Loucy (cell line): Measurements from ENCODE around the gene SHISA6.

Experiments used
- H2AFZ ChIP-seq: fragments of 200-600 bp; sonication (generic); 2 replicates; pipeline ENCODE4 v1.6.0; 2016; ENCODE audit warnings: antibody characterized with exemption, mild to moderate bottlenecking, low read length, moderate library complexity
- H3F3A ChIP-seq: fragments of 200-600 bp; 2 replicates; pipeline ENCODE4 v1.6.0; 2016; ENCODE audit warnings: antibody characterized with exemption, low read depth, mild to moderate bottlenecking
- H3K27me3 ChIP-seq: fragments of 200-600 bp; sonication (generic); 2 replicates; pipeline ENCODE4 v1.6.1; 2014; ENCODE audit warnings: low read length, mild to moderate bottlenecking; ENCODE audit not compliant: insufficient read depth, poor library complexity, severe bottlenecking
- H3K36me3 ChIP-seq: fragments of 200-600 bp; sonication (generic); 2 replicates; pipeline ENCODE4 v1.6.1; 2016; ENCODE audit warnings: low read length; ENCODE audit not compliant: insufficient read depth
- H3K4me1 ChIP-seq: fragments of 200-600 bp; sonication (generic); 2 replicates; pipeline ENCODE4 v1.5.1; 2014; ENCODE audit warnings: low read length, mild to moderate bottlenecking; ENCODE audit not compliant: insufficient read depth, poor library complexity, severe bottlenecking
- H3K4me2 ChIP-seq: fragments of 200-600 bp; sonication (generic); 2 replicates; pipeline ENCODE4 v1.6.0; 2014; ENCODE audit warnings: antibody characterized with exemption, low read length, low read depth, mild to moderate bottlenecking; ENCODE audit not compliant: poor library complexity, severe bottlenecking
- H3K4me3 ChIP-seq: fragments of 200-600 bp; sonication (generic); 2 replicates; pipeline ENCODE4 v1.5.1; 2014; ENCODE audit warnings: low read length, mild to moderate bottlenecking, mixed read lengths; ENCODE audit not compliant: poor library complexity, severe bottlenecking
- H3K79me2 ChIP-seq: fragments of 200-600 bp; sonication (generic); 2 replicates; pipeline ENCODE4 v1.6.1; 2014; ENCODE audit warnings: low read length; ENCODE audit not compliant: insufficient read depth
- H3K9ac ChIP-seq: fragments of 200-600 bp; sonication (generic); 2 replicates; pipeline ENCODE4 v1.6.0; 2014; ENCODE audit warnings: mild to moderate bottlenecking, low read depth, low read length, moderate library complexity; ENCODE audit not compliant: poor library complexity, severe bottlenecking
- H3K9me2 ChIP-seq: fragments of 200-600 bp; sonication (generic); replicated peaks from 2 replicates; pipeline ENCODE4 v1.6.1; 2016; ENCODE audit warnings: low read depth, low read length, mixed read lengths
- H3K9me3 ChIP-seq: fragments of 200-600 bp; sonication (generic); 2 replicates; pipeline ENCODE4 v1.6.1; 2014; ENCODE audit warnings: mild to moderate bottlenecking, antibody characterized with exemption, low read length, low read depth; ENCODE audit not compliant: insufficient read depth
- H4K20me1 ChIP-seq: fragments of 200-600 bp; sonication (generic); 2 replicates; pipeline ENCODE4 v1.6.0; 2014; ENCODE audit warnings: antibody characterized with exemption, low read length, mild to moderate bottlenecking; ENCODE audit not compliant: insufficient read depth, poor library complexity, severe bottlenecking
- EZH2phosphoT487 ChIP-seq: fragments of 200-600 bp; IDR thresholded peaks from 2 replicates; pipeline ENCODE4 v1.6.1; 2018; ENCODE audit warnings: antibody characterized with exemption, mild to moderate bottlenecking, moderate library complexity, borderline replicate concordance
- TF ChIP-seq, protein P1 (sequence below): fragments of 200-600 bp; sonication (generic); conservative IDR thresholded peaks from 2 replicates; pipeline ENCODE4 v1.5.1; 2014; ENCODE audit warnings: mild to moderate bottlenecking, antibody characterized with exemption, low read length

SHISA6 gene

DNA sequence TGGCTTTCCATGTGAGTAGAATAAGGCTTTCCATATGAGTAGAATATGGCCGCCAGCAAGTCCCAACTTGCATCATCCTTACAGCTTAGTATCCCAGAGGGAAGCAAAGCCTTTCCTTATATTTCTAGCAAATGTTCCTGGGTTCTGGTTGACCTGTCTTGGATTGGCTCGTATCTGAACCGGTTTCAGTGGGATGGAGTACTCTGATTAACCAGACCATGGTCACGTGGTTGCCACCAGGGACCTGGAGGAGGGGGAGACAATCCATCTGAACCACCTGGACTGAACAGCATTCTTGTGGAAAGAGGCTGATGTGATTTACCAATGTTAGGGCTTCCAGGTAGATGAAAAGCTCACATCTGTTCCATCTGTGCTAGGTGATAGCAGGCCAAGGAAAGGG is 89.0 kb downstream of the SHISA6 start:
- Histone ChIP-seq H3K4me1 (no peaks in the 10 kb centered on the region), H3K9me3 (no peaks in the 10 kb centered on the region; the same call in 1 of the 2 replicates), H3K9me2 (no peaks in the 10 kb centered on the region), H3K36me3 (no peaks in the 10 kb centered on the region), H3K9ac (no peak overlapping the region), H3K27me3 (no peaks in the 10 kb centered on the region), H3K4me3 (no peak overlapping the region), H3K4me2 (no peak overlapping the region), H2AFZ (no peak overlapping the region), H4K20me1 (no peaks in the 10 kb centered on the region), H3K79me2 (no peaks in the 10 kb centered on the region), H3F3A (no peaks in the 10 kb centered on the region)
- TF ChIP-seq EZH2phosphoT487: no peak
- TF ChIP-seq, protein P1, sequence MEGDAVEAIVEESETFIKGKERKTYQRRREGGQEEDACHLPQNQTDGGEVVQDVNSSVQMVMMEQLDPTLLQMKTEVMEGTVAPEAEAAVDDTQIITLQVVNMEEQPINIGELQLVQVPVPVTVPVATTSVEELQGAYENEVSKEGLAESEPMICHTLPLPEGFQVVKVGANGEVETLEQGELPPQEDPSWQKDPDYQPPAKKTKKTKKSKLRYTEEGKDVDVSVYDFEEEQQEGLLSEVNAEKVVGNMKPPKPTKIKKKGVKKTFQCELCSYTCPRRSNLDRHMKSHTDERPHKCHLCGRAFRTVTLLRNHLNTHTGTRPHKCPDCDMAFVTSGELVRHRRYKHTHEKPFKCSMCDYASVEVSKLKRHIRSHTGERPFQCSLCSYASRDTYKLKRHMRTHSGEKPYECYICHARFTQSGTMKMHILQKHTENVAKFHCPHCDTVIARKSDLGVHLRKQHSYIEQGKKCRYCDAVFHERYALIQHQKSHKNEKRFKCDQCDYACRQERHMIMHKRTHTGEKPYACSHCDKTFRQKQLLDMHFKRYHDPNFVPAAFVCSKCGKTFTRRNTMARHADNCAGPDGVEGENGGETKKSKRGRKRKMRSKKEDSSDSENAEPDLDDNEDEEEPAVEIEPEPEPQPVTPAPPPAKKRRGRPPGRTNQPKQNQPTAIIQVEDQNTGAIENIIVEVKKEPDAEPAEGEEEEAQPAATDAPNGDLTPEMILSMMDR: no peak

DNA sequence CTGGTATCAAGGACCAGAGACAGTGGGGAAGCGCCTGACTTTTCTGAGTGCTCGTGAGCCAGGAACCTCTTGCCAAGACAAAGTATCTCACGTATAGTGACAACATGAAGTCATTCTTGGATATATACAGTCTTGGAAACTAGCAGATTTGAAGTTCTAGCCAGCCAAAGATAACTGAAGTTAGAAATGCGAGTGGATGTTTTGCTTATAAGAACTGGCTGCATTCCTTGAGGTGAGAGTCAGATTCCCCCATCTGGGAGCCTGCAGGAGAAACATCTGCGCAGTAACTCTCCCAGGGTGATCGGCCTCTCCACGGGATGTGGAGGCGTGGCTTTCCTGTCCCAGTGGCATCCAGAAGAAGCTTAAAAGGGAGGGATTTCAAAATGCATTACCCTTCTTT is 89.8 kb downstream of the SHISA6 start:
- H3K4me1 ChIP-seq: no peaks in the 10 kb centered on the region
- H3K9ac ChIP-seq: no peak overlapping the region
- no peak overlapping the region for H3K4me3 ChIP-seq
- TF ChIP-seq, protein P1: no peak
- no peak for TF ChIP-seq EZH2phosphoT487
- no peaks in the 10 kb centered on the region; the same call in 1 of the 2 replicates for H3K9me3 ChIP-seq
- H3K4me2 ChIP-seq: no peak overlapping the region
- H3K36me3 ChIP-seq: no peaks in the 10 kb centered on the region
- no peaks in the 10 kb centered on the region for H3K79me2 ChIP-seq
- H2AFZ ChIP-seq: no peak overlapping the region
- H3F3A ChIP-seq: no peaks in the 10 kb centered on the region
- no peaks in the 10 kb centered on the region for H3K27me3 ChIP-seq
- H4K20me1 ChIP-seq: no peaks in the 10 kb centered on the region
- no peaks in the 10 kb centered on the region for H3K9me2 ChIP-seq

DNA sequence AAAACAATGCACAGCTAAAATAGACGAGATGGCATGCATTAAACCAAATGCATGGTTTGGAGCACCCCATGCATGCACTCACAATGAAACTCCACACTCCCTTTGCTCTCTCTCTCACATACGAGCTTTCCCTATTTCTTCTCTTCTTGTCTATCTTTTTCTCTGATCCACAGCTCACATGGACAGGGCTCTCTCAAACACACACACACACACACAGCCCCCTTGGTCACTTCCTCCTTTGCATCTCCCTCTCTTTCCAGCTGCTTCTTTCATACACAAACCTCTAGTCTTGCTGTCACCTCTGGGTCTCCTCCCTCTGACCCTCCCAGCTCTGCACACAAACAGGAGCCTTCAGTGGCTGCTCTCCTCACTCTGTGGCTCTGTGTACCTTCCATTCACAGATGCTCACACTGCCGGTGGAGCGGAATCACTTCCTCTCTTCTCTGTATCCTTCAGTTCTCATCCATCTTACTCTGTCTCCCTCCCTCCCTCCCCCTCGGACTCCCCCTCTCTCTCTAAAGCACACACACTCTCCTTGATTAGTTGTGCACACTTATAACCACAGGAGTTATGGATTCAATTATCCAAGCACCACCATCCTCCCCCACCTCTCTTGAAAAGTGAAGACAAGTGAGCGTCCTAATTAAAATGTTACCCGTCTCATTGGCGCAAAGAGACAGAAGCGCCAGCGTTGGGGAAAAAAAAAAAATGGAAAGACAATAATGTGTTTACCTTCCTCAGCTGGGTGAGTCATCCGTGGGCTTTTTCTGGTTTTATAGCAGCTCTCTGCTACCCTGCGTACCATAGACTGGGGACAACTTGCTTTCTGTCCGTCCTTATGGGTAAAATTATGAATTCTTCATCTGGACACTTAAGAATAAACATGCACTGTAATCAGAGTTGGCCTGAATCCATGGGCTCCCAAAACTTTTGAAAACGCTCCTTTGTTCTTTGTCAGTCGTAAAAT is 90.8 kb downstream of the SHISA6 start:
- Histone ChIP-seq H3K9ac (no peak overlapping the region), H2AFZ (no peak overlapping the region)

More for the DNA sequence above, 90.8 kb downstream of the SHISA6 start:
- H3K36me3 ChIP-seq: no peaks in the 10 kb centered on the region
- H3K4me3 ChIP-seq: no peak overlapping the region
- no peaks in the 10 kb centered on the region for H4K20me1 ChIP-seq
- H3K9me3 ChIP-seq: no peaks in the 10 kb centered on the region; the same call in 1 of the 2 replicates
- no peaks in the 10 kb centered on the region for H3K9me2 ChIP-seq
- no peak overlapping the region for H3K4me2 ChIP-seq
- no peaks in the 10 kb centered on the region for H3K79me2 ChIP-seq
- no peaks in the 10 kb centered on the region for H3K27me3 ChIP-seq
- TF ChIP-seq EZH2phosphoT487: no peak
- H3K4me1 ChIP-seq: no peaks in the 10 kb centered on the region
- H3F3A ChIP-seq: no peaks in the 10 kb centered on the region
